Stimulated activated CD4-positive, alpha-beta T cell treated with anti-CD3 and anti-CD28 coated beads, Interleukin-4, amount 100 ng/mL, for 24 hours (primary cell): ENCODE results near the gene DPPA3.
"Not testable (repeated sequence)": the region's sequence is repeated elsewhere in the genome, so short reads cannot be mapped to it uniquely, and the experiment has no call there.

ENCODE experiments used
- DNase-seq: peaks from one replicate; pipeline ENCODE4 v3.0.0-alpha.2; 2020

DPPA3 gene

DNA sequence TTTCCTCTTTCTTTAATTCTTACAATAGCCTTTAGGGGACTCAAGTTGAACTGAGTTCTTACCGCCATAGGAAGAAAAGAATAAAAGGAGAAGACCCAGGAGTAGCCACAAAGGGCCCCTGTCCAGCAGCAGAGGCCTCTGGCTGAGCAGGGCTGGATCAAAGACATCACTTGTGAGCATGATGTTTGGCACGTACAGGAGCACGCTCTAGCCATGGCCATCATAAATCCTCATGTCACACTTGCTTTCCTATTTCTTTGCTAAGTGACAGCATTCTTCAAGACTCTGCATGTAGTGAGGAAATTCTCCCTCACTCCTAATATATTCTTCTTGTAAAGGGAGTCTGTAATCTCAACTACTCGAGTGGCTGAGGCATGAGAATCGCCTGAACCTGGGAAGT lies 20.3 kb downstream of the DPPA3 start:
- DNase-seq = no peak

GRCh38 chr12:7732993-7733392 lies 21.8 kb downstream of the DPPA3 start:
- no peak for DNase-seq

DNA sequence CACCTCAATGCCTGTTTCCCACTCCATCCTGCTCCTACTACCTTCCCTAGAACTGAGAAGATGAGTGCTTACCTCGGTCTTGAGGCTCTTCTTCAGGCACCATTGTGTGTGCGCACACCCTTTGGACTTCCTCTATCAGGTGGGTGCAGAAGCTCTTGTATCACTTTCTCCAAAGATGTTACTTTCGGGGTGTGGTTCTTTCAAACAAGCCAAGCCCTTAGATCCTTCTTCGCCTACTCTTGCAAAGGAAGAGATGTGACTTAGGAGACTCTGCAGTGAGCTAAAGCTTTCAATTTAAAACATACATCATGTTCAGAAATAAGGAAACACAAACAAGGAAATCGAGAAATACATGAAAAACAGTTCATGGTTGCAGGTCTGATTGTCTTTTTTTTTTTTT lies 36.0 kb downstream of the DPPA3 start, which contains the start of gene CLEC4C:
Gene CLEC4C (minus strand): TSS at position 130 of the 400 bp plus-strand sequence. CDS start 27 bp downstream, at position 103.
- no peak for DNase-seq

- DNase-seq = no peak
Measured at GRCh38 chr12:7748852-7749251, 37.6 kb downstream of the DPPA3 start.

- no peak for DNase-seq
Measured at GRCh38 chr12:7749442-7749841, 38.2 kb downstream of the DPPA3 start.

DNA sequence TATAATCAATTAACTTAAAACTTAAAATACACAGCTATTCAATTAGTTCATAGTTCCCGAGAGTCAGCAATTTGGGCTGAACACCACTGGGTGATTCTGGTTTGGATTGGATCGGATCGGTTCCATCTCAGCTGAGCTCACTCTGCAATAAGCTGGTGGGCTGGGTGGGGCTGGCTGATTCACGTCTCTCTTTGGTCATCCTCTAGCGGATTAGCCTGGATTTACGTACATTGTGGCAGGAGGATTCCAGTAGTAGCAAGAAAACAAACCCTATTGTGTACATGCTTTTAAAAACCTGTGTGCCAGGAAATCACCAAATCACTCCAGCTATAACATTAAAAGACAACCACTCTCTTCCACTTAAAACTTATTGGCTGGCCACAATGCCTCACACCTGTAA lies 39.1 kb downstream of the DPPA3 start:
- no peak for DNase-seq

GRCh38 chr12:7751394-7751793 lies 40.2 kb downstream of the DPPA3 start:
- DNase-seq = no peak

- DNase-seq = not testable (repeated sequence)
Measured at GRCh38 chr12:7751941-7752922, 41.0 kb downstream of the DPPA3 start.

GRCh38 chr12:7755668-7756067 lies 44.4 kb downstream of the DPPA3 start:
- DNase-seq = not testable (repeated sequence)

DNA sequence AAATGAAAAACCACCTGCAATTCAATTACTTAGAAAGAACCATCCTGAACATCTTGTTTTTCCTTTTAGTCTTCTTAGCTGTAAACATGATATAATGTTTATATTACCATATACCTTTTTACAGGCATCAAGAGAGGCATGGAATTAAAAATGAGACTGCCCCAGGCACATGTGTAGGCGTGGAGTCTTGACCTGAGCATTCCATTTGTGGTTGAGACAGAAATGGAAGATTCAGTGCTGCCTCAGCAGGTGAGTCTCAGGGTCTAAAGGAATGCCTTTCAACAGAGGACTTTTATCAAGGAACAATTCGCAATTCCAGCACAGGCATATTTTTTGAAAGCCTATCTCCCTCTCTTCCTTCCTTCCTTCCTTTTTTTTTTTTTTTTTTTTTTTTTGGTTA lies 45.8 kb downstream of the DPPA3 start:
- DNase-seq = no peak

GRCh38 chr12:7758766-7759140 lies 47.5 kb downstream of the DPPA3 start:
- no peak for DNase-seq
